Esophagus mucosa (tissue), 1 donor: Measurements from ENCODE around the gene LIPA. TPM values are rescaled to one million over a fixed set of nuclear protein-coding genes. Genes with fewer than 3 reads are reported as not detected.

Source experiments
- ATAC-seq: fragments of 200-7000 bp; cut with Tn5 transposase; one replicate; pipeline ENCODE4 v1.9.1; 2020
- total RNA-seq: library from RNA; stranded (reverse); gene quantifications from one replicate; pipeline ENCODE4 v1.2.4, GENCODE V29; 2023
- donor health status: DM: yes; HTN: yes; CAD: no.

LIPA gene
- total RNA-seq, 1 donor from 2014 or later, result 26.6 TPM

DNA sequence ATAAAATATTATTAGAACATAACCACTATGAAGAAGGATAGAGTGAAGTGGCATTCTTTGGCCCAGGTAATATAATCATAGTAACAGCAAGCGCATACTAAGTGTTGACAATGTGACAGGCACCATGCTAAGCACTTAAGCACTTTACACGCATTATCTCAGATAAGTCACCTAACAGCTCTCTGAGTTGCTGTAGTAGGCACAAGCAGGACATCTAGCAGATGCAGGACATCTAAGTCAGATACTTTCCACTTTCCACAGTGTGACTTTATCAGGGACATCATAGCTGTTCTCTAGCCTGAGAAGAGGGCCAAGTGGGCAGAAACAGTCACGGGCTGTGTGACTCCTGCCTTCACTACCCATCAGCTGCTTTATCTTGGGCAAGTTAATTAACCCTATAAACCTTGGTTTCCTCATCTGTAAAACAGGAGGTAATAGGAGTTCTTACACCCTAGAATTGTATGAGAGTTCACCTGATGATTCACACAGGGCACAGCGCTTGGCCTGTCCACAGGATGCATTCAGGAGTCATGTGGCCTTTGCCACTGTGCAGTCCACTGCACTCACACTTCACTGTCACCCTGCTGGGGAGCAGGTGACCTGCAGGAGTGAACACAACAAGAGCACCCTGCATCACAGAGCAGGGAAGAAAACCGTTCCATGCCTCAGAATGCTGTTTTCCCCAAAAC is 12.5 kb downstream of the LIPA start:
- no peak for ATAC-seq

- ATAC-seq, result no peak
These were observed 13.7 kb downstream of the LIPA start for GRCh38 chr10:89237849-89238248.

GRCh38 chr10:89236226-89236797 is 15.3 kb downstream of the LIPA start:
- ATAC-seq, result no peak

DNA sequence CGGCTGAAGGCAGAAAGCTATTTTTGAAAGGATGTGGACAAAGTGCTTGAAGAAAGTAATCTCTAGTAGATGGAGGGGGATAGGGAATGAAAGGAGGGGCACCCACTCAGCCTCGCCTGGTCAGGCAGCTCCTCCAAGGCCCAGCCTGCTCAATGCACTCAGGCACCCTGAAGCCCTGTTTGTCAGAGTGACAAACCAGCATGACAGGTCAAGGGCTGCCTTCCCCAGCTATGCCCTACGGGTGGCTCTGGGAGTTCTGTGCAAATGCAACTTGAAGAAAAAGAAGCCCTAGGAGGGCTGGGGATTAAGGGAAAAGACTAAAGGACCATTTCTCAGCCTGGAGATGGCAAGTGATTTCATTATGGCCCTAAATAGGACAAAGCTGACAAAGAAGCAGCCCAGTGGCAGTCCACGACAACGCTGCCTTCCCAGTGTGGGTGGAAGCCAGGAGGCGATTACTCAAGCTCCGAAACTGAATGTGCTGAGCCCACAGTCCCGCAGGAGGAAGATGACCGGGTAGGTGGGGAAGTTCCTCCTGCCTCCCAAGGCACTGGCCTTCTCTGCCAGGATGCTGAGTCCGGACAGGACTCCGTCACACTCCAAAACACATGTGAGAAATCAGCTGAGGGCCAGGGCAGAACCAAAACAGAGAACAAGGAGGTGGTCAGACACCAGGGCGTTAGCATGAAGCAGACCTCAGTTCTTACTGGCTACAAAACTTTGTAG is 16.3 kb downstream of the LIPA start:
- ATAC-seq, result peak; percentile 29

GRCh38 chr10:89233033-89233432 is 18.5 kb downstream of the LIPA start:
- no peak for ATAC-seq

GRCh38 chr10:89228962-89229361 is 22.6 kb downstream of the LIPA start:
- no peak for ATAC-seq

DNA sequence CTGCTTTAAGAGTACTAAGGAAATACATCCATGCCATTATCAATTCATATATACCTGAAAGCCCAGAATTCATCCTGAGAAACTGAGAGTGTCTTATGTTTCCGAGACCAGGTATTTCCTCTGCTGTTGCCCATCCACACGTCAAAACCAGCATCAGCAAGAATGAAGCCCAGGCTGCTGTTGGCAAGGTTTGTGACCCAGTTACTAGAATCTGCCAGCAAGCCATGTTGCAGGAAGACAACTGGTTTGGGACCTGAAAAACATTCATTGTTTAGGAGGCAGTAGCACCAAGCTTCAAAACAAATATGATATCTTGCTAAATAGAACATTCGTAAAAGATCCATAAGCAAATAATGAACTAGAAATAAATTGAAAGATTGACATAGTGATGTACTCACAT is 23.4 kb downstream of the LIPA start:
- no peak for ATAC-seq

- no peak for ATAC-seq
These were observed 24.7 kb downstream of the LIPA start for GRCh38 chr10:89226891-89227290.

DNA sequence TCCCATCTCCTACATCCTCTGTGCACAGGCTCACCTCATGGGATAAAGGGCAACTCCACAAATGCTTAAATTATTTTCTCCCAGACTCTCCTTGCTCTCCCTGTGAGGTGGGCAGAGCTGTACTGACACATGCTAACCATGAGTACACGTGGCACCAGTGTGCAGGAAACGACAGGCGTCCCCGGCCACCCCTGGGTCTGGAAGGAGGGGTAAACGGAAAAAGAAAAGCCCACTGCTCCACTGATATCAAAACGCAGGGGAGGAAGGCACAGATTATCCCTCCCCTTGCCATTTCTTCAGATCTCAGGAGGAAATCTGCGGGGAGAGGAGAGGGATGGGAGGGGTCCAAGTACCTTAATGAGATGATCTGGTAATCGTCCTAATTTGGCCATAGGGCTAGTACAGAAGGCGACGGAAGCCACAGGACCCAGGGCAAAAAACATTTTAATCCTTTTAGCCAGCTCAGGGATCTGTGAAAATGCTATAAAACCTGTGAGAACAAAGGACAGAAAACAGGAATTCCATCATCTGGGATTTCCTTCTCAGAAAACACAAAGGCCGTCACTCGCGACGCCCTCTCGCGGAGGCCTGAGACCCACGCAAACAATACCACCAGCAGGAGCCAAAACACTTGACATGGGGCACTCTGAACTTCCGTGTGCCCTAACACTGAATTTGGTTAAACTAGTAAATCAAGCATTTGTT is 26.7 kb downstream of the LIPA start:
- ATAC-seq, result peak; percentile 41

- ATAC-seq, result no peak
These were observed 29.7 kb downstream of the LIPA start for GRCh38 chr10:89221919-89222318.

DNA sequence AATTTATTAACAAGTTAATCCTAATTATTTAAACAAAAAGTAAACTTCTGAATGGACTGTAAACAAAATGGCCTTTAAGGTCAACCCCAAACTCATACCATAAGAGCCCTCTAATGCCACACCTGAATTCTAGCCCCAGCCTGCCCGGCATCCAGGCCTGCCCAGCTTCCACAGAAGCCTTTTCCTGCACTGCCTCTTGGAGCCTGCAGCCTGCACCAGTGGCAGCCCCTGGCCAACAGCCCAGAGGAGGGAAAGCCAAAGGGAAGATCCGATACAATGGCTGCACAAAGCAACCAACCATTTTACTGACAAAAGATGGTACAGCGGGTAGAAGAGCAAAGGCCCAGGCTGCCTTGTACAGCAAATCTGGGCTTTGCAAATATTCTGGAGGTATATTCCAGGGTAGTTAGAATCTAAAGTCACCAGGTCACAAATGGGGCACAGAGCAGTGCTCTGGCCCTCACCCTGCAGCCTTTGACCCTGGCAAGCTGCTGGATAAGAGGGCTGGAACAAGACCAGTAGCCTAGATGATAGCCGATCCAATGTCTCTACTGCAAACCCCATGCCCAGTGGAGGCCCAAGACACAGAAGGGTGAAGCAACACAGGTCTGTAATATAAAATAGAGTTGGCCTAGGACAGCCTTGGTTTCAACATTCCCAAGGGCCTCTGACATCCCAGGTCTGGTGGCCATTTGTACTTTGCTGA is 31.9 kb downstream of the LIPA start:
- ATAC-seq, result peak; percentile 71

DNA sequence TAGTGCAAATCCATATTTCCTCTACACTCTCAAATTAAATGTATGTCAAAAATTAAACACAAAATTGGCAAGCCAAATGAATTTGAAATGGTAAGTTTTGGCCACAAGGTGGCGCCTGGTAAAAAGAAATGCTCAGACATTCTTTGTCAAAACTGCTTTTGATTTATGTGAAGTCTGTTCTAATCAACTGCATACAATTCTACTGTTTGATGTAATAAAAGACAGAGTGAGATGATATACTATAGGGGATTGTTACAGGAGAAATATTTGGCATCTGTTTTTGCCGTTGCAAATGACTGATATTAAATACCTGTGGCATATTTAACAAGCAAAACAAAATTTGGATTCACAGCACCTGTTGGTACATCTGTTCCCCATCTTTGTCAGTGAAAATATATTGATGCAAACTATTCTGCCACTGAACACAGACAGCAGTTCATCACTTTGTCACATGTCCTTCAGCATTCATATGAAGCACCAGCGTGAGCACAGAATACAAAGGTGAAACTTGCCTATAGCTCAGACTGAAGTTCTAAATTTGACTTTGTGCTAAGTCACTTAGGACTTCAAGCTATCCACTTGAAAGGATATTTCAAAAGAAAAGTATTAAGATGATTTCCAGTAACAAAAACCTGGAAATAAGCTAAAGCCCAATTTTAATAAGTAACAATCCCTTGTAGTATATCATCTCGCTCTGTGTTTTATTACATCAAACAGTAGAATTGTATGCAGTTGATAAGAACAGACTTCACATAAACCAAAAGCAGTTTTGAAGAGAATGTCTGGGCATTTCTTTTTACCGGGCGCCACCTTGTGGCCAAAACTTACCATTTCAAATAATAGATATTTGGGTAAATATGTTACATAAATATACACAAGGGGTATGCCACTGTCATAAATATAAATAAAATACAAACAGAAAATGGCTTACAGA is 34.3 kb downstream of the LIPA start:
- no peak for ATAC-seq

GRCh38 chr10:89216056-89216455 is 35.5 kb downstream of the LIPA start:
- ATAC-seq, result no peak

GRCh38 chr10:89215511-89215910 is 36.1 kb downstream of the LIPA start:
- ATAC-seq, result no peak

- ATAC-seq, result no peak
These were observed 36.9 kb downstream of the LIPA start for GRCh38 chr10:89214566-89215165.

GRCh38 chr10:89213191-89213808 is 38.3 kb downstream of the LIPA start:
- peak; percentile 49 for ATAC-seq

GRCh38 chr10:89210794-89211425 is 40.7 kb downstream of the LIPA start:
- no peak for ATAC-seq

DNA sequence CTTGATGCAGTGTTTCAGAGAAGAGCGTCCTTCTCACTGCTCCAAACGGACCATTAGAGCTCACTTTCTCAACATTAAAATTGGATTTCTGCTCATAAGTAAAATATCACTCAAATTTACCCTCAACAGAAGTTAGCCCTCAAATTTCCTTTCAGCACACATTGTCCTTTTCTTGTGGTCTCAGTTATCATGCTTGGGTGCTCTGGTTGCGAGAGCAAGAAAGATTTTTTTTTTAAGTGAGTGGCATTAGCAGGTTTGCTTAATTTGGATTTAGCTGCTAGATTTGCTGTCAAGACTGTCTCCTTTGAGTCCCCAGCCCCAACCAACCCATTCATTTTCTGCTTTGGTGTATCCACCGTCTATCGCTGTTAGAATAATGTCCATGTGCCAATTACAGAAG is 41.9 kb downstream of the LIPA start:
- no peak for ATAC-seq

DNA sequence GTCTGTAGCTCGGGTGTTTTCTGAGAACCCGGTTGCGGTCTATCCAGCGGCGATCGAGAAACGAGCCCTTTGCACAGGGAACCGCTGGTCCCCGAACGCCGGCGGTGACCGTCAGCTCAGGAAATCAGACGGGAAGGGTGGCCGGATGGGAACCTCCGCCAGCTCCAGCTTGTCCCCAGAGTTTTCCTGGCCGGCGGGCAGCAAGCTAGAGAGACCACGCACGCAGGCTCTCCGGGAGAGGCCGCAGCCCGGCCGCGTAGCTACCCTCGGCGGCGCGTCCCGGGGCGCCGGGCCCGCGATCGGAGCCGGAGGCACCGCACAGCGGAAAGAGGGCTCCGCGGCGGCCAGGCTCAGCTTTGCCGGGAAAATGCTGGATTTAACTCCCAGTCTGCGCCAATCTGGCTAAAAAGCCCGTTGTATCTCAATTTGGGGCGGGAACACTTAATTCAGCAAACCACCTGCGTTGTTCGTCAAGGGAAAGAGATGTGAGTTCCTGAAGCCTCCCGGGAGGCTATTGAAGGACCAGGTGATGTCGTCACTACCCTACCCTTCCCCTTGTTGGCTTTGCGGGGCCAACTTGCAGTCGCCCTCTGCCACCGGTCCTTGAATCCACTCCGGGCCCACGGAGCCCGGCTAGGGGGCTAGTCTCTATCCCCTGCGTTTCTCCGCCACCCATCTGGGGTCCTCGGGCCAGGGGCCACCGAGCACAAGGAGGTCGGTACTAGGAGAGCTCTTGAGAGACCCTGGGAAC is 43.6 kb downstream of the LIPA start:
- ATAC-seq, result peak; percentile 39
